HL-60/S4 treated with retinoic acid at 250 ng/mL for 4 days and 3 days (cell line): ENCODE results near the gene IFNL2.

Source experiments
- in situ Hi-C: fragments of 300-500 bp; cut with MboI; formaldehyde crosslinking; loops from 2 replicates; pipeline ENCODE4 v1.7.0; 2022; ENCODE audit warnings: low sequenced_read_pairs

Gene IFNL2

GRCh38 chr19:39316627-39317321 lies 48.6 kb downstream of the IFNL2 start:
- in situ Hi-C loops, result no loop called here

GRCh38 chr19:39317476-39317875 lies 49.3 kb downstream of the IFNL2 start:
- in situ Hi-C loops, result no loop called here

- in situ Hi-C loops, result no loop called here
These were observed 49.9 kb downstream of the IFNL2 start for GRCh38 chr19:39318071-39318470.

GRCh38 chr19:39318690-39319089 lies 50.5 kb downstream of the IFNL2 start:
- in situ Hi-C loops, result no loop called here

- in situ Hi-C loops, result no loop called here
These were observed 51.1 kb downstream of the IFNL2 start for GRCh38 chr19:39319098-39319891.
